ENCODE results near the gene SLC25A19. TPM values are rescaled to one million over a fixed set of nuclear protein-coding genes. Genes with fewer than 3 reads are reported as not detected.

The SLC25A19 gene
- total RNA-seq, 1 experiment from 2014 or later, result 29.0 TPM

- H3K9me3 ChIP-seq (ENCODE audit: control insufficient read depth, insufficient read depth, low read depth, low read length), result no peaks in the 10 kb centered on the region
- no TSS peak for BruUV-seq (replicated peaks)
- no peak for ATAC-seq
Observed at GRCh38 chr17:75327757-75328156, 38.5 kb upstream of the SLC25A19 start.

GRCh38 chr17:75326226-75326848 is 37.1 kb upstream of the SLC25A19 start:
- Histone ChIP-seq H3K36me3 (ENCODE audit: control insufficient read depth, insufficient read depth, low read length) (no peaks in the 10 kb centered on the region), H3K4me1 (ENCODE audit: control insufficient read depth, insufficient read depth, low read length) (no peaks in the 10 kb centered on the region), H3K27me3 (ENCODE audit: control insufficient read depth, insufficient read depth, low read length) (no peaks in the 10 kb centered on the region), H3K4me3 (ENCODE audit: low read depth in 2 of 2, low read length in 2 of 2) (no peak overlapping the region), H3K27ac (ENCODE audit: low read length) (no peak overlapping the region), H3K9me3 (ENCODE audit: control insufficient read depth, insufficient read depth, low read depth, low read length) (no peaks in the 10 kb centered on the region)
- ChIA-PET CTCF (interaction anchor here (0.6 to 0.8 kb wide), 2 partner anchors 80 to 330 kb away, joined by 3 to 7 read pairs; no protein-coding TSS in a partner anchor), POLR2A (interaction anchor here (0.6 kb wide), 1 partner anchor 11 kb away, joined by 4 read pairs; no protein-coding TSS in a partner anchor)
- DNase-seq (ENCODE audit: low read depth, low spot score), result no peak
- in situ Hi-C loops (cut with HindIII; ENCODE audit: low pct_unique_long_range_greater_than_20kb, low sequenced_read_pairs) (no loop called here), intact Hi-C loops (cut with micrococcal nuclease; ENCODE audit: unreplicated experiment) (no loop called here)
- BruUV-seq (replicated peaks), result no TSS peak
- ATAC-seq, result no peak
- TF ChIP-seq SIN3A (IDR thresholded peaks at IDR 0.05; ENCODE audit: borderline replicate concordance, insufficient read depth, low read depth, low read length) (no peak), CTCF (IDR thresholded peaks at IDR 0.05) (no peak), TCF7L2 (IDR thresholded peaks at IDR 0.05; ENCODE audit: low read depth, low read length) (no peak), REST (IDR thresholded peaks at IDR 0.05; ENCODE audit: insufficient read depth in 1 of 2, low read depth in 2 of 2, low read length in 1 of 2) (no peak), POLR2AphosphoS5 (IDR thresholded peaks at IDR 0.05; ENCODE audit: low read depth, low read length) (no peak)

More at GRCh38 chr17:75327757-75328156, 38.5 kb upstream of the SLC25A19 start:
- H3K4me3 ChIP-seq (ENCODE audit: low read depth in 2 of 2, low read length in 2 of 2), result no peak overlapping the region
- H3K4me1 ChIP-seq (ENCODE audit: control insufficient read depth, insufficient read depth, low read length), result no peaks in the 10 kb centered on the region
- ChIA-PET CTCF (no interaction called here), POLR2A (interaction anchor here (0.6 kb wide), 1 partner anchor 141 kb away, joined by 3 read pairs; no protein-coding TSS in a partner anchor)
- DNase-seq (ENCODE audit: low read depth, low spot score), result no peak
- intact Hi-C loops (cut with micrococcal nuclease; ENCODE audit: unreplicated experiment) (no loop called here), in situ Hi-C loops (cut with HindIII; ENCODE audit: low pct_unique_long_range_greater_than_20kb, low sequenced_read_pairs) (no loop called here)
- no peak overlapping the region for H3K27ac ChIP-seq (ENCODE audit: low read length)
- H3K36me3 ChIP-seq (ENCODE audit: control insufficient read depth, insufficient read depth, low read length), result no peaks in the 10 kb centered on the region
- no peaks in the 10 kb centered on the region for H3K27me3 ChIP-seq (ENCODE audit: control insufficient read depth, insufficient read depth, low read length)
- TF ChIP-seq TCF7L2 (IDR thresholded peaks at IDR 0.05; ENCODE audit: low read depth, low read length), result no peak
- no peak for TF ChIP-seq POLR2AphosphoS5 (IDR thresholded peaks at IDR 0.05; ENCODE audit: low read depth, low read length)
- no peak for TF ChIP-seq REST (IDR thresholded peaks at IDR 0.05; ENCODE audit: insufficient read depth in 1 of 2, low read depth in 2 of 2, low read length in 1 of 2)
- TF ChIP-seq SIN3A (IDR thresholded peaks at IDR 0.05; ENCODE audit: borderline replicate concordance, insufficient read depth, low read depth, low read length), result no peak
- no peak for TF ChIP-seq CTCF (IDR thresholded peaks at IDR 0.05)
